Gastrocnemius medialis (tissue), 4 donors: ENCODE measurements around the gene SGK1.

Experiments
- POLR2A ChIP-seq, 2 donors: fragments of 450-650 bp; IDR thresholded peaks; one replicate each; pipeline ENCODE4 v1.6.1; 2017; ENCODE audit warnings: antibody characterized with exemption in 2 of 2, mild to moderate bottlenecking in 2 of 2, moderate library complexity in 2 of 2
- TF ChIP-seq, protein P1 (sequence below), 5 experiments: fragments of 450-650 bp in 3 of 5; fragments of 200-600 bp in 2 of 5; sonication (generic) in 2 of 5; IDR thresholded peaks in 4 of 5; conservative IDR thresholded peaks in 1 of 5; 1 replicate in 4 of 5; 2 replicates in 1 of 5; pipeline ENCODE4 v1.5.1; 2016 to 2019; ENCODE audit warnings: antibody characterized with exemption in 5 of 5, mild to moderate bottlenecking in 3 of 5, moderate library complexity in 3 of 5

- TF ChIP-seq, protein P1, sequence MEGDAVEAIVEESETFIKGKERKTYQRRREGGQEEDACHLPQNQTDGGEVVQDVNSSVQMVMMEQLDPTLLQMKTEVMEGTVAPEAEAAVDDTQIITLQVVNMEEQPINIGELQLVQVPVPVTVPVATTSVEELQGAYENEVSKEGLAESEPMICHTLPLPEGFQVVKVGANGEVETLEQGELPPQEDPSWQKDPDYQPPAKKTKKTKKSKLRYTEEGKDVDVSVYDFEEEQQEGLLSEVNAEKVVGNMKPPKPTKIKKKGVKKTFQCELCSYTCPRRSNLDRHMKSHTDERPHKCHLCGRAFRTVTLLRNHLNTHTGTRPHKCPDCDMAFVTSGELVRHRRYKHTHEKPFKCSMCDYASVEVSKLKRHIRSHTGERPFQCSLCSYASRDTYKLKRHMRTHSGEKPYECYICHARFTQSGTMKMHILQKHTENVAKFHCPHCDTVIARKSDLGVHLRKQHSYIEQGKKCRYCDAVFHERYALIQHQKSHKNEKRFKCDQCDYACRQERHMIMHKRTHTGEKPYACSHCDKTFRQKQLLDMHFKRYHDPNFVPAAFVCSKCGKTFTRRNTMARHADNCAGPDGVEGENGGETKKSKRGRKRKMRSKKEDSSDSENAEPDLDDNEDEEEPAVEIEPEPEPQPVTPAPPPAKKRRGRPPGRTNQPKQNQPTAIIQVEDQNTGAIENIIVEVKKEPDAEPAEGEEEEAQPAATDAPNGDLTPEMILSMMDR (IDR thresholded peaks at IDR 0.05 in 4 of 5, conservative IDR thresholded peaks at IDR 0.05 in 1 of 5), result no peak
- TF ChIP-seq POLR2A (IDR thresholded peaks at IDR 0.05), result no peak
Observed at GRCh38 chr6:134171517-134171916, 146.4 kb downstream of the SGK1 start.
